ENCODE results near the gene PLEKHF1. TPM values are rescaled to one million over a fixed set of nuclear protein-coding genes. Genes with fewer than 3 reads are reported as not detected.

The PLEKHF1 gene
- total and polyA plus RNA-seq, 2 of the 8 experiments (the other 6 are each of a cell fraction or from before 2014, with no cell fraction given), result 11.1 to 18.4 TPM

GRCh38 chr19:29685326-29685725, 20.1 kb downstream of the PLEKHF1 start:
- no peak overlapping the region for H2BK15ac ChIP-seq (ENCODE audit: low read length)
- no peak overlapping the region for H2BK5ac ChIP-seq (ENCODE audit: low read depth, low read length)
- H2AFZ ChIP-seq (ENCODE audit: low read length), result no peak overlapping the region
- no peak overlapping the region for H2BK120ac ChIP-seq (replicated peaks; ENCODE audit: low read depth, low read length)
- no peak for FAIRE-seq
- H3K4ac ChIP-seq (replicated peaks; ENCODE audit: insufficient read length, low read depth, low read length), result no peak overlapping the region
- no peak overlapping the region for H3K56ac ChIP-seq (replicated peaks; ENCODE audit: insufficient read length, low read depth, low read length)
- no peak overlapping the region for H2AK5ac ChIP-seq (ENCODE audit: low read depth, low read length)
- no peaks in the 10 kb centered on the region for H3K9me3 ChIP-seq (ENCODE audit: insufficient read depth in 2 of 2, low read depth in 1 of 2, low read length in 1 of 2)
- H3K79me2 ChIP-seq (ENCODE audit: control insufficient read depth in 1 of 2, insufficient read depth in 2 of 2, low read length in 2 of 2), result no peaks in the 10 kb centered on the region
- H3K4me1 ChIP-seq (replicated peaks in 1 of 4; ENCODE audit: control insufficient read depth in 3 of 4, insufficient read depth in 4 of 4, low read length in 3 of 4), result peaks cover 0 to 4% (median 0%) of the 10 kb centered on the region in 4 experiments; a peak in 1 of 7 replicates
- no peaks in the 10 kb centered on the region for H3K36me3 ChIP-seq (ENCODE audit: control insufficient read depth in 2 of 4, insufficient read depth in 4 of 4, low read length in 3 of 4)
- no peak overlapping the region for H4K91ac ChIP-seq (replicated peaks; ENCODE audit: insufficient read length, low read length)
- no peak overlapping the region for H3K14ac ChIP-seq (ENCODE audit: insufficient read length)
- H4K5ac ChIP-seq (ENCODE audit: insufficient read length, low read depth, low read length), result no peak overlapping the region
- no peak overlapping the region for H2BK12ac ChIP-seq (ENCODE audit: low read depth, low read length)
- H3K4me2 ChIP-seq (ENCODE audit: insufficient read depth in 1 of 2, low read depth in 2 of 2, low read length in 2 of 2), result no peak overlapping the region
- H2BK20ac ChIP-seq (ENCODE audit: low read length), result no peak overlapping the region
- no peak overlapping the region for H3K23ac ChIP-seq (ENCODE audit: insufficient read length)
- H3K23me2 ChIP-seq (ENCODE audit: low read depth, low read length), result no peaks in the 10 kb centered on the region
- no peaks in the 10 kb centered on the region for H4K20me1 ChIP-seq (replicated peaks in 1 of 2; ENCODE audit: control insufficient read depth in 1 of 2, insufficient read depth in 2 of 2, low read length in 2 of 2)
- no peaks in the 10 kb centered on the region for H3K79me1 ChIP-seq (ENCODE audit: low read depth, low read length)
- H3K9ac ChIP-seq (replicated peaks in 1 of 4; ENCODE audit: extremely low read depth in 1 of 4, low read depth in 3 of 4, low read length in 3 of 4), result no peak overlapping the region
- H4K8ac ChIP-seq (ENCODE audit: extremely low read depth, insufficient read depth, low read length), result no peak overlapping the region
- H3K18ac ChIP-seq (ENCODE audit: extremely low read depth, low read length), result no peak overlapping the region
- no peaks in the 10 kb centered on the region; a peak in 1 of 7 replicates for H3K27me3 ChIP-seq (replicated peaks in 1 of 4; ENCODE audit: control insufficient read depth in 3 of 4, extremely low read depth in 1 of 4, insufficient read depth in 3 of 4, low read length in 3 of 4)
- H3K4me3 ChIP-seq (ENCODE audit: extremely low read depth in 1 of 4, insufficient read depth in 2 of 4, low read depth in 3 of 4, low read length in 4 of 4), result no peak overlapping the region
- ChIA-PET CTCF (ENCODE audit: partially characterized antibody) (interaction anchor here (0.8 to 1.6 kb wide), 6 partner anchors 8 to 88 kb away, joined by 3 to 4 read pairs (median 4); no protein-coding TSS in a partner anchor), POLR2A (ENCODE audit: partially characterized antibody) (interaction anchor here (0.6 to 1.2 kb wide), 2 partner anchors 79 to 303 kb away, joined by 3 to 4 read pairs; partner anchors contain the start of gene POP4)
- H3K27ac ChIP-seq (ENCODE audit: low read depth, low read length), result no peak overlapping the region
- no peak for DNase-seq (ENCODE audit: low read depth in 1 of 2, low spot score in 2 of 2)
- 92% methylated on average over 7 of the region's 7 CpGs; no CpG with 5 or more reads in 1 of the 2 experiments for WGBS, 2 experiments (ENCODE audit: extremely low coverage in 1 of 2, insufficient coverage in 1 of 2, insufficient read length in 1 of 2, insufficient replicate concordance in 2 of 2, low coverage in 1 of 2, low lambda C conversion rate in 2 of 2, missing lambda C conversion rate in 1 of 2)
- no peak for TF ChIP-seq SRF (IDR thresholded peaks at IDR 0.05; ENCODE audit: low read depth, low read length)
- no peak for TF ChIP-seq JUN (IDR thresholded peaks at IDR 0.05; ENCODE audit: low read depth, low read length)
- no peak for TF ChIP-seq ASH2L (IDR thresholded peaks at IDR 0.05; ENCODE audit: low read length)
- TF ChIP-seq E2F6 (IDR thresholded peaks at IDR 0.05), result no peak
- TF ChIP-seq GTF2F1 (IDR thresholded peaks at IDR 0.05; ENCODE audit: borderline replicate concordance, low read depth, low read length), result no peak
- no peak for TF ChIP-seq CBX8 (IDR thresholded peaks at IDR 0.05; ENCODE audit: borderline replicate concordance, low read depth, low read length)
- TF ChIP-seq TAF1 (IDR thresholded peaks at IDR 0.05; ENCODE audit: low read depth, low read length), result no peak
- TF ChIP-seq SIX5 (IDR thresholded peaks at IDR 0.05; ENCODE audit: low read depth, low read length), result no peak
- TF ChIP-seq HDAC6 (IDR thresholded peaks at IDR 0.05; ENCODE audit: low read depth, low read length), result no peak
- no peak for TF ChIP-seq RFX5 (IDR thresholded peaks at IDR 0.05; ENCODE audit: borderline replicate concordance, low read depth, low read length)
- TF ChIP-seq ATF2 (IDR thresholded peaks at IDR 0.05; ENCODE audit: low read length), result no peak
- TF ChIP-seq SP2 (IDR thresholded peaks at IDR 0.05; ENCODE audit: low read length), result no peak
- no peak for TF ChIP-seq TCF12 (IDR thresholded peaks at IDR 0.05; ENCODE audit: low read depth, low read length)

Measured in H1 (cell line).